Neural cell (in vitro differentiated cells): Measurements from ENCODE around the gene BCAN. TPM values are rescaled to one million over a fixed set of nuclear protein-coding genes. Genes with fewer than 3 reads are reported as not detected.
A peak's percentile ranks its signal among the peaks of the same experiment; 100 is the strongest.

ENCODE experiments used
- H2AFZ ChIP-seq: fragments of 200-600, 300-800 bp; sonication (generic), shearing (Covaris generic); 2 replicates; pipeline ENCODE4 v1.6.0; 2014; ENCODE audit warnings: low read depth, mild to moderate bottlenecking, antibody characterized with exemption, low read length, moderate library complexity
- H3F3A ChIP-seq: fragments of 200-600 bp; shearing (Covaris generic); 2 replicates; pipeline ENCODE4 v1.6.1; 2016; ENCODE audit warnings: mild to moderate bottlenecking, moderate library complexity, mixed read lengths, antibody characterized with exemption, low read length; ENCODE audit not compliant: insufficient read depth, poor library complexity, severe bottlenecking
- H3K27ac ChIP-seq: fragments of 200-600, 300-800 bp; sonication (generic), shearing (Covaris generic); 2 replicates; pipeline ENCODE4 v1.5.1; 2014; ENCODE audit warnings: mild to moderate bottlenecking, low read length, moderate library complexity
- H3K27me3 ChIP-seq: fragments of 300-800, 200-600 bp; sonication (generic), shearing (Covaris generic); 2 replicates; pipeline ENCODE4 v1.6.0; 2014; ENCODE audit warnings: mild to moderate bottlenecking, low read depth, low read length, moderate library complexity; ENCODE audit not compliant: insufficient read depth
- H3K36me3 ChIP-seq: fragments of 300-800, 200-600 bp; sonication (generic), shearing (Covaris generic); 2 replicates; pipeline ENCODE4 v1.5.1; 2014; ENCODE audit warnings: mild to moderate bottlenecking, antibody characterized with exemption, low read length, moderate library complexity; ENCODE audit not compliant: insufficient read depth
- H3K4me2 ChIP-seq: fragments of 300-800, 200-600 bp; sonication (generic), shearing (Covaris generic); 2 replicates; pipeline ENCODE4 v1.6.0; 2014; ENCODE audit warnings: mild to moderate bottlenecking, low read length
- H3K4me3 ChIP-seq: fragments of 300-800, 200-600 bp; sonication (generic), shearing (Covaris generic); 2 replicates; pipeline ENCODE4 v1.5.1; 2014; ENCODE audit warnings: mild to moderate bottlenecking, low read length, moderate library complexity
- H3K79me2 ChIP-seq: fragments of 200-600 bp; shearing (Covaris generic); replicated peaks from 2 replicates; pipeline ENCODE4 v1.6.0; 2014; ENCODE audit warnings: mild to moderate bottlenecking, low read length, moderate library complexity; ENCODE audit not compliant: insufficient read depth
- H3K9ac ChIP-seq: fragments of 300-800, 200-600 bp; sonication (generic), shearing (Covaris generic); 2 replicates; pipeline ENCODE4 v1.6.1; 2016; ENCODE audit warnings: mild to moderate bottlenecking, low read length, mixed read lengths
- H3K9me2 ChIP-seq: fragments of 200-600 bp; shearing (Covaris generic); 2 replicates; pipeline ENCODE4 v1.6.1; 2016; ENCODE audit warnings: mild to moderate bottlenecking, low read length, mixed read lengths; ENCODE audit not compliant: insufficient read depth
- H3K9me3 ChIP-seq: fragments of 200-600, 300-800 bp; sonication (generic), shearing (Covaris generic); 2 replicates; pipeline ENCODE4 v1.6.1; 2016; ENCODE audit warnings: mild to moderate bottlenecking, mixed run types, low read length, moderate library complexity, mixed read lengths
- H4K20me1 ChIP-seq: fragments of 200-600 bp; shearing (Covaris generic); 2 replicates; pipeline ENCODE4 v1.6.1; 2016; ENCODE audit warnings: mild to moderate bottlenecking, mixed run types; ENCODE audit not compliant: insufficient read depth
- EP300 ChIP-seq: fragments of 450-650 bp; conservative IDR thresholded peaks from 2 replicates; pipeline ENCODE4 v1.6.1; 2014; ENCODE audit warnings: antibody characterized with exemption, mild to moderate bottlenecking, moderate library complexity; ENCODE audit not compliant: poor library complexity, severe bottlenecking
- EZH2 ChIP-seq: fragments of 200-600, 300-800 bp; shearing (Covaris generic), sonication (generic); IDR thresholded peaks from 2 replicates; pipeline ENCODE4 v1.6.1; 2014; ENCODE audit warnings: antibody characterized with exemption, low read length, borderline replicate concordance, mild to moderate bottlenecking; ENCODE audit not compliant: insufficient read depth, poor library complexity, severe bottlenecking
- MXI1 ChIP-seq: fragments of 450-650 bp; conservative IDR thresholded peaks from 2 replicates; pipeline ENCODE4 v1.6.1; 2014; ENCODE audit warnings: antibody characterized with exemption, mild to moderate bottlenecking; ENCODE audit not compliant: poor library complexity, severe bottlenecking
- POLR2AphosphoS5 ChIP-seq: IDR thresholded peaks from 2 replicates; pipeline ENCODE4 v1.6.1; 2012
- RAD21 ChIP-seq: fragments of 450-650 bp; conservative IDR thresholded peaks from 2 replicates; pipeline ENCODE4 v1.6.1; 2014; ENCODE audit warnings: antibody characterized with exemption, mild to moderate bottlenecking, moderate library complexity
- SMC3 ChIP-seq: fragments of 450-650 bp; conservative IDR thresholded peaks from 2 replicates; pipeline ENCODE4 v1.6.1; 2014; ENCODE audit warnings: antibody characterized with exemption, mild to moderate bottlenecking, moderate library complexity; ENCODE audit not compliant: poor library complexity
- TAF1 ChIP-seq: IDR thresholded peaks from 2 replicates; pipeline ENCODE4 v1.6.1; 2012; ENCODE audit warnings: low read depth
- polyA plus RNA-seq: library from polyadenylated mRNA; depleted of rRNA; stranded (reverse); fragments of >200 nt; gene quantifications from 2 replicates; pipeline ENCODE4 v1.2.3, GENCODE V29; 2014
- TF ChIP-seq, protein P1 (sequence below): fragments of 450-650 bp; IDR thresholded peaks from 2 replicates; pipeline ENCODE4 v1.5.1; 2014; ENCODE audit warnings: antibody characterized with exemption, mild to moderate bottlenecking, moderate library complexity; ENCODE audit not compliant: poor library complexity, severe bottlenecking
- TF ChIP-seq, protein P2 (sequence below): IDR thresholded peaks from 2 replicates; pipeline ENCODE4 v1.6.1; 2012; ENCODE audit warnings: borderline replicate concordance

BCAN gene
- polyA plus RNA-seq, 1 donor from 2014 or later = not detected

DNA sequence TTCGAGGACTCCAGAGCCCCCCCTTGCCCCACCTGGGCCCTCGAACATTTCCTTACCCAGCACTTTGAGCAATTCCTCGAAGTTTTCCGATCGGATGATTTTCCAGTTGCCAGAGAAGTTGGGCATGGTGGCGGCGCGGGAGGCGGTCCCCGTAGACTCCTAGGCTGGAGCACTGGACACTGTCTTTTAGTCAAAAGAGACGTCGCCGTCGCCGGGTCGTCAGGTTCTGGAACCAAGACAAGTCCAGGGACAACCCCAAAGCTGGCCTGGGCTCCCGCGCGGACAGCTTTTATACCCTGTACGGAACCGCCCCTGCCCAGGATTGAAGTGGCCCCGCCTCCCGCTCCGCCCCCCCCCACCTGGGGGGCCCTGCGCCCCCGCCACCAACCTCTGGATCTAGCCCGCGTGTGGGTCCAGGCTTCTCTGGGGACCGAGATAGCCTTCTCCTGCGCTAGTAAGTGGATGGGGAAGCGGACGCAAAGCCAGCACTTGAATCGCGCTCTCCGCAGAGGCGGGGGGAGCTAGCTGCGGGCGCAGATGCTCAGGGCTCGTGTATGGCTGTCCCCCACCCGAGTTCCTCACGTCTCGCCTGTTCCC is 63.5 kb downstream of the BCAN start, which contains the start of gene CRABP2:
CRABP2 (minus strand) TSS at position 263 of the 597 bp plus-strand sequence; CDS start at position 126, 137 bp downstream.
- peak within 1 kb of the TSS; percentile 48 for H3K4me2 ChIP-seq
- no peak within 1 kb of the TSS for H3K27ac ChIP-seq
- peak within 1 kb of the TSS; percentile 56 for H3K4me3 ChIP-seq
- H3K79me2 ChIP-seq = no peaks in the 10 kb centered on the region
- H3K27me3 ChIP-seq = peaks cover 15% of the 10 kb centered on the region
- H3K9me2 ChIP-seq = no peaks in the 10 kb centered on the region
- H4K20me1 ChIP-seq = no peaks in the 10 kb centered on the region
- TF ChIP-seq, protein P1, sequence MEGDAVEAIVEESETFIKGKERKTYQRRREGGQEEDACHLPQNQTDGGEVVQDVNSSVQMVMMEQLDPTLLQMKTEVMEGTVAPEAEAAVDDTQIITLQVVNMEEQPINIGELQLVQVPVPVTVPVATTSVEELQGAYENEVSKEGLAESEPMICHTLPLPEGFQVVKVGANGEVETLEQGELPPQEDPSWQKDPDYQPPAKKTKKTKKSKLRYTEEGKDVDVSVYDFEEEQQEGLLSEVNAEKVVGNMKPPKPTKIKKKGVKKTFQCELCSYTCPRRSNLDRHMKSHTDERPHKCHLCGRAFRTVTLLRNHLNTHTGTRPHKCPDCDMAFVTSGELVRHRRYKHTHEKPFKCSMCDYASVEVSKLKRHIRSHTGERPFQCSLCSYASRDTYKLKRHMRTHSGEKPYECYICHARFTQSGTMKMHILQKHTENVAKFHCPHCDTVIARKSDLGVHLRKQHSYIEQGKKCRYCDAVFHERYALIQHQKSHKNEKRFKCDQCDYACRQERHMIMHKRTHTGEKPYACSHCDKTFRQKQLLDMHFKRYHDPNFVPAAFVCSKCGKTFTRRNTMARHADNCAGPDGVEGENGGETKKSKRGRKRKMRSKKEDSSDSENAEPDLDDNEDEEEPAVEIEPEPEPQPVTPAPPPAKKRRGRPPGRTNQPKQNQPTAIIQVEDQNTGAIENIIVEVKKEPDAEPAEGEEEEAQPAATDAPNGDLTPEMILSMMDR = no peak
- TF ChIP-seq POLR2AphosphoS5 = no peak
- no peak for TF ChIP-seq RAD21
- TF ChIP-seq, protein P2, sequence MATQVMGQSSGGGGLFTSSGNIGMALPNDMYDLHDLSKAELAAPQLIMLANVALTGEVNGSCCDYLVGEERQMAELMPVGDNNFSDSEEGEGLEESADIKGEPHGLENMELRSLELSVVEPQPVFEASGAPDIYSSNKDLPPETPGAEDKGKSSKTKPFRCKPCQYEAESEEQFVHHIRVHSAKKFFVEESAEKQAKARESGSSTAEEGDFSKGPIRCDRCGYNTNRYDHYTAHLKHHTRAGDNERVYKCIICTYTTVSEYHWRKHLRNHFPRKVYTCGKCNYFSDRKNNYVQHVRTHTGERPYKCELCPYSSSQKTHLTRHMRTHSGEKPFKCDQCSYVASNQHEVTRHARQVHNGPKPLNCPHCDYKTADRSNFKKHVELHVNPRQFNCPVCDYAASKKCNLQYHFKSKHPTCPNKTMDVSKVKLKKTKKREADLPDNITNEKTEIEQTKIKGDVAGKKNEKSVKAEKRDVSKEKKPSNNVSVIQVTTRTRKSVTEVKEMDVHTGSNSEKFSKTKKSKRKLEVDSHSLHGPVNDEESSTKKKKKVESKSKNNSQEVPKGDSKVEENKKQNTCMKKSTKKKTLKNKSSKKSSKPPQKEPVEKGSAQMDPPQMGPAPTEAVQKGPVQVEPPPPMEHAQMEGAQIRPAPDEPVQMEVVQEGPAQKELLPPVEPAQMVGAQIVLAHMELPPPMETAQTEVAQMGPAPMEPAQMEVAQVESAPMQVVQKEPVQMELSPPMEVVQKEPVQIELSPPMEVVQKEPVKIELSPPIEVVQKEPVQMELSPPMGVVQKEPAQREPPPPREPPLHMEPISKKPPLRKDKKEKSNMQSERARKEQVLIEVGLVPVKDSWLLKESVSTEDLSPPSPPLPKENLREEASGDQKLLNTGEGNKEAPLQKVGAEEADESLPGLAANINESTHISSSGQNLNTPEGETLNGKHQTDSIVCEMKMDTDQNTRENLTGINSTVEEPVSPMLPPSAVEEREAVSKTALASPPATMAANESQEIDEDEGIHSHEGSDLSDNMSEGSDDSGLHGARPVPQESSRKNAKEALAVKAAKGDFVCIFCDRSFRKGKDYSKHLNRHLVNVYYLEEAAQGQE = no peak
- no peak for TF ChIP-seq EZH2
- TF ChIP-seq SMC3 = no peak
- H3K36me3 ChIP-seq = no peaks in the 10 kb centered on the region
- peak within 1 kb of the TSS; percentile 35 for H3K9ac ChIP-seq
- no peak within 1 kb of the TSS for H2AFZ ChIP-seq
- H3F3A ChIP-seq = peaks cover 8% of the 10 kb centered on the region
- no peaks in the 10 kb centered on the region for H3K9me3 ChIP-seq

DNA sequence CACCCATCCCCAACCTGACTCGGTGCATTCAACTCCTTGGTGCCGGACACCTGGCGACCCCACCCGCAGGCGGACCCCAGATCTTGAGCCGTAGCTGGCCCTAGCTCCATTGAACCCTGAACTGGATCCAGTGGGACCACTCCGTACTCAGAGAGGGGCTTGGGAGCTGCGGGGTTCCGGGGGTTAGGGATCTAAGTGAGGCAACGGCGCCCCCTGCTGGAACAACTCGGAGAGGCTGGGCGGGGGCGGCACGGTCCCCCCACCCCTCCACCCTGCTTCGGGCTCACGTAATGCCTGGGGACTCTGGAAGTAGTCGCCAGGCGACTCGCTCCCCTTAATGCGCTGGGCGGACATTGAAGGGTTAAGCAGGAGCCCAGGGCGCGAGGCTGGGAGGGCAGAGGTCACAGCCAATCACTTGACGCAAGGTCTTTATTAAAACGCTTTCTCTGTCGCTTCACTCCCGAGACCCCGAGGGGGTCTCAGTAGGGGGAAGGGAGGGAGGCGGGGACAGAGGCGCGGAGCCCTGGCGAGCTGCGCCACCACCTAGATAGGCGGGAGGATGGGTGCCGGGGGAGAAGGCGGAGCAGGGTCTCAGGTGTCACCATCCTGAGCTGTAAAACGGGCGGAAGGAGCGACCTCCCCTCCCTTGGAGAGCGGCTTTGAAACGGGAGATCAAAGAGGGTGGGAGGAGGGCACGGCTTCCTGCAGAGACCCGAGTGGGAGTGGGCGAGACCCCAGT is 64.2 kb downstream of the BCAN start:
- Histone ChIP-seq H3K79me2 (no peaks in the 10 kb centered on the region), H4K20me1 (no peaks in the 10 kb centered on the region), H3K9ac (peak overlapping the region; percentile 35)

More for the DNA sequence above, 64.2 kb downstream of the BCAN start:
- Histone ChIP-seq H3K36me3 (no peaks in the 10 kb centered on the region), H3K27me3 (peaks cover 15% of the 10 kb centered on the region), H2AFZ (no peak overlapping the region), H3K4me3 (peak overlapping the region; percentile 56), H3F3A (peaks cover 8% of the 10 kb centered on the region), H3K4me2 (peak overlapping the region; percentile 48), H3K9me3 (no peaks in the 10 kb centered on the region), H3K9me2 (no peaks in the 10 kb centered on the region), H3K27ac (no peak overlapping the region)
- TF ChIP-seq, protein P2 = no peak
- peak; percentile 60 for TF ChIP-seq RAD21
- peak; percentile 15 for TF ChIP-seq POLR2AphosphoS5
- peak; percentile 59 for TF ChIP-seq SMC3
- no peak for TF ChIP-seq EZH2
- TF ChIP-seq TAF1 = no peak
- TF ChIP-seq EP300 = no peak
- TF ChIP-seq, protein P1 = peak; percentile 80
- no peak for TF ChIP-seq MXI1
